HG02798 (cell line): ENCODE measurements around the gene PDGFRB.

Experiments used
- ATAC-seq: cut with Tn5 transposase; IDR thresholded peaks from one replicate; pipeline ENCODE4 v1.9.1; 2021; ENCODE audit warnings: mild to moderate bottlenecking; ENCODE audit not compliant: unreplicated experiment, poor library complexity

PDGFRB gene

GRCh38 chr5:150183436-150183835, 27.8 kb upstream of the PDGFRB start:
- no peak for ATAC-seq

- ATAC-seq: no peak
These were observed 27.1 kb upstream of the PDGFRB start for GRCh38 chr5:150182774-150183173.

GRCh38 chr5:150181766-150182545, 26.3 kb upstream of the PDGFRB start:
- ATAC-seq: no peak

DNA sequence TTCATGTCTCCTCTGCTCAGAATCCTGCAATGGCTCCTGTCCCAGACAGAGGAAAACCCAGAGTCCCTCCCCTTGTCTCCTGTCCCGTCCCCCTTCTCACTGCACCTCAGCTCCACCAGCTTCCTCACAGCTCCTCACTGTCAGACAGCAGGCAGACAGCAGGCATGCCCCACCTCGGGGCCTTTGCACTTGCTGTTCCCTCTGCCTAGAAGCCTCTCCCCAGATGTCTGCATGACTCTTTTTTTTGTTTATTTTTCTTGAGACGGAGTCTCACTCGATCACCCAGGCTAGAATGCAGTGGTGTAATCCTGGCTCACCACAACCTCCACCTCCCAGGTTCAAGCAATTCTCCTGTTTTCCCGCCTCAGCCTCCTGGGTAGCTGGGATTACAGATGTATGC, 25.4 kb upstream of the PDGFRB start:
- no peak for ATAC-seq

GRCh38 chr5:150180241-150181026, 24.8 kb upstream of the PDGFRB start:
- ATAC-seq: no peak

DNA sequence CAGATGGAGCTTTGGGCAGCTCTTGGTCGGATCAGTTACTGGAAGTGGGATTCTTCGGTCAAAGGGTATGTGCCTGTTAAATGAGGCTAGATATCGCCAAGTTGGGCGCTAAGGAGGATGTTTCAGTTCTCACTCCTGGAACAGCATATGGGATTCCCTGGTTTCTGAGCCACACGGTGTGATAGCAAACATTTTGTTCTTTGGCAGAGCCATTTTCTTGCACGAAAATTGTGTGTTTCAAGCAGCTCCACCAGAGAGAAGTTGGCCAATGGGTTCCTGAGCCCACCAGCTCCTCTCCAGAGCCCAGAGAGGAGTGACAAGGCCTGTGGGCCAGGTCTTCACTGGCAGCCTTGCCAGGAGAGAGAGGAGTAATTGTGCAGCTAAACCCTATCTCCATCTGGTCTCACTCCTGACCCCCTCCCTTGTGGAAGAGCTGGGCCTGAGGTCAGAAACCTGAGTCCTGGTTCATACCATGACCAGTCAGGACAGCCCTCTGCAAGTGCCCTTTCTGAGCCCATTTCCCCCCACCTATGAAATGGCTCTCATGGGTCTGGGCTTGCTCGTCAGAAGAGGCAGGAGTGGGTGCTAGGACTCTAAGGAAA, 23.5 kb upstream of the PDGFRB start:
- ATAC-seq: no peak

- ATAC-seq: peak; percentile 38
These were observed 22.6 kb upstream of the PDGFRB start for GRCh38 chr5:150178262-150178661.

GRCh38 chr5:150177721-150178120, 22.1 kb upstream of the PDGFRB start:
- no peak for ATAC-seq

DNA sequence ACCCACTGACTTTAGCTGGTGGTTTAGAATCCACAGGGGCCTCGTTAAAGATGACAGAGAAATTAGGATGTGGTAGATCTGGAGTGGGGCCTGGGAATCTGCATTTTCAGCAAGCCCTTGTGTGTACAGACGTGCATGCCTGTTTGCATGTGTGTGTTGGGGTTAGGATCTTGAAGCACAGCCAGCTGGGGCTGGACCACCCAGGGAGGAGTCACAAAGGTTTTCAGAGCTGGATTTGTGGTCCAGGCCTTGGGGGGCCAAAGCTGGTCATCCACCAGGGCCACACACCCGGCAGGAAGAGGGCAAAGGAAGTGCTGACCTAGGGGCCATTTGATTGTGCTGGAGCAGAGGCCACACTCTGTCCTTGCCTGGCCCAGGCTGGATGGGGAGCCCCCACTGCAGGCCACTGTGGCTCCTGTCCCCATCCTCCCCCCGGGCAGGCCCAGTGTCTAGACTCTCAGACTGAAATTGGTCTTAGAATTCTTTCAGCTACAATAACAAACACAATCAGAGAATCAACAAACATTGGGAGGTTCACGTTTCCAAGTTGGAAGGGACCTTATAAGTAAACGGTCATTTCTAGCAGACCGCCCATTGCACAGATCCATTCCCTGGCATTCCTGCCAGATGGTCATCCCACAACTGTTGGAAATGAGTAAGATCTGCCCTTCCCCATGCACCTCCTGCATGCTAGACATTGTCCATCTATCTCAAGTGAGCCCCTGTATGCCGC, 21.3 kb upstream of the PDGFRB start:
- no peak for ATAC-seq

- no peak for ATAC-seq
These were observed 19.9 kb upstream of the PDGFRB start for GRCh38 chr5:150175536-150175935.

DNA sequence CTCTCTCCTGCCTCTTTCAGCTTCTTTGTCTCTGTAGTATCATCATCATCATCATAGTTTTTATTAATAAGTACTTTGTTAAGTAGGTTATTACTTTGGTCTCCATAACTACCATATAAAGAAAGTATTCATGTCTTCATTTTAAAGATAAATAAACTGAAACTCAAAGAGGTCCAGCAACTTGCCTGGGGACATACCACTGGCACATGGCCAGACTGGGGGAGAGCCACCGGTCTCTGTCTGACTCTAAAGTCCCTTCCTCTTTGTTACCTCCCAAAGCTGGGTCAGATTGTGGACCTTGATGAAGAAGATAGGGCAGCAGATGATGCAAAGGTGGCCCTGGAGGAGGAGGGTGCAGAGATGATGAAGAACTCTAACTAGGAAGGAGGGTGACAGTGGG, 19.4 kb upstream of the PDGFRB start:
- ATAC-seq: no peak

- ATAC-seq: no peak
These were observed 18.6 kb upstream of the PDGFRB start for GRCh38 chr5:150174285-150174684.

DNA sequence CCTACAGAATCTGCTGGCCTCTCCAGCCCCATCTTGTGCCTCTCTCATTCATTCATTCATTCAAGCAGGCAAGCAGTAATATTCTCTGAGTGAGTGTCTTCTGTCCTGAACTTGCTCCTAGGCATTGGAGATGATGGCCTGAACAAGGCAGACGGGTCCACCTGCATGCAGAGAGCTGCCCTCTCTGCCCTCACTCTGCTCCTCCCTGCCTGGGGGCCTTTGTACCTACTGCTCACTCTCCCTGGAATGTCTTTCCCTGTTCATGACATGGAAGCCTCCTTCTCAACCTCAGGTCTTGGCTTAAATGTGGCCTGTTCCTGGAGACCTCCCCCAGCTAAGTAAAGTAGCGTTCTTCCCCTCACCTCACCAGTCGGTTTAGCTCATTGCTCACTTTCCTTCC, 17.5 kb upstream of the PDGFRB start:
- no peak for ATAC-seq

DNA sequence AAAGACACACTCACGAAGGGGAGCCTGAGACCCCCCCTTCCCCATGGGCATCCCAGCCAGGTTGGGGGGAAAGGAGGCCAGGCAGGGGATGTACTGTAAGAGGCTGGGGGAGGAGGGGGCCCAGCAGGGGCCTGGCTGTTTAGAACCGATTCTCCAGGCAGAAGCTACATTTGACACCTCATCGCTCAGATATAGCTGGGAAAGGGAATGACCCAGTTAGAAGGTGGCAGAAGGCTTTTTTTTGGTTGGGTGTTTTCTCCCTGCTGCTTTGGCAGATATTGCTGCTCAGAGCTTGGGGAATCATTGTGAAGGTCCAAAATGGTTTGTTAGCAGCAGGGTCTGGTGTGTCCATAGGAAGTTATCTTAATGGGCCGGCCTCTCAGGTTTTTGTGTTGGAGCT, 16.9 kb upstream of the PDGFRB start:
- no peak for ATAC-seq

- no peak for ATAC-seq
These were observed 16.5 kb upstream of the PDGFRB start for GRCh38 chr5:150172145-150172544.

DNA sequence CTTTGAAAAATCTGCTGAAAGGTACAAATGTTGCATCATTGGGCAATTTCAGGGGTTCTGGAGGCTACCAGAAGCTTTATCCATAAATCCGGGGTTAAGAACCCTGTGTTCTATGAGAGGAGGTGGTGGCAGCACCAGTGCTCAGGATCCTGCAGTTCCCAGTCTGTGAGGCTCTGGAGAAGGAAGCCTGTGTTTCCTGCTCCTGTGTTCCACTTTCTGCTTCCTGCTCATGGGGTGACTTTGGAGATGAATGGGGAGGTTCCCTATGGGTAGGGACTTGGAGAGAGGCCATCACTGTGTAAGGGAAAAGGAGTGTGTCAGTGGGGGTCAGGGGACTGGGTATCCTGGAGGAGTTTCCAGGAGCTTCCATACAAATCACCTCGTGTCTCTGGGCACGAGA, 13.2 kb upstream of the PDGFRB start:
- no peak for ATAC-seq

GRCh38 chr5:150167908-150168307, 12.3 kb upstream of the PDGFRB start:
- ATAC-seq: no peak

- no peak for ATAC-seq
These were observed 11.8 kb upstream of the PDGFRB start for GRCh38 chr5:150167512-150167850.

DNA sequence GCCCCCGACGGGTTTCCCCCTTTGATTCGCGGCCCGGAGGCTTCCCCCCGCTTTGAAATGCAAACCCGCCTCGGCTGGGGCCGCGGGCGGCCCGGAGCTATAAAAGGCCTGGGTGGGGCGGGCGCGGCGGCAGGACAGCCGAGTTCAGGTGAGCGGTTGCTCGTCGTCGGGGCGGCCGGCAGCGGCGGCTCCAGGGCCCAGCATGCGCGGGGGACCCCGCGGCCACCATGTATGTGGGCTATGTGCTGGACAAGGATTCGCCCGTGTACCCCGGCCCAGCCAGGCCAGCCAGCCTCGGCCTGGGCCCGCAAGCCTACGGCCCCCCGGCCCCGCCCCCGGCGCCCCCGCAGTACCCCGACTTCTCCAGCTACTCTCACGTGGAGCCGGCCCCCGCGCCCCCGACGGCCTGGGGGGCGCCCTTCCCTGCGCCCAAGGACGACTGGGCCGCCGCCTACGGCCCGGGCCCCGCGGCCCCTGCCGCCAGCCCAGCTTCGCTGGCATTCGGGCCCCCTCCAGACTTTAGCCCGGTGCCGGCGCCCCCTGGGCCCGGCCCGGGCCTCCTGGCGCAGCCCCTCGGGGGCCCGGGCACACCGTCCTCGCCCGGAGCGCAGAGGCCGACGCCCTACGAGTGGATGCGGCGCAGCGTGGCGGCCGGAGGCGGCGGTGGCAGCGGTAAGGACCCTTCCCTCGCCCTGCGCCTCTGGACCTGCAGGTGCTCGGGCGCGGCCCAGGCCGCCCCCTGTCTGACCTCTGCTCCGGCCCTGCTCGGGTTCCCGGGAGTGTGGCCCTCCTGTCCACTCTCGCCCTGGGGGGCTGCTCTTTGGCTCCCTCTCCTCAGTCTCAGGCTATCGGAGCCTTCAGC, 11.2 kb upstream of the PDGFRB start, which contains the start of gene CDX1:
Gene CDX1, plus strand, starts transcription at position 129 of the 862 bp plus-strand sequence. Its CDS starts 99 bp downstream, at position 228.
- ATAC-seq: no peak
